Loucy (cell line): ENCODE measurements around the gene TCL1B.

ENCODE experiments used
- H2AFZ ChIP-seq: fragments of 200-600 bp; sonication (generic); 2 replicates; pipeline ENCODE4 v1.6.0; 2016; ENCODE audit warnings: antibody characterized with exemption, mild to moderate bottlenecking, low read length, moderate library complexity
- H3F3A ChIP-seq: fragments of 200-600 bp; 2 replicates; pipeline ENCODE4 v1.6.0; 2016; ENCODE audit warnings: antibody characterized with exemption, low read depth, mild to moderate bottlenecking
- H3K27me3 ChIP-seq: fragments of 200-600 bp; sonication (generic); 2 replicates; pipeline ENCODE4 v1.6.1; 2014; ENCODE audit warnings: low read length, mild to moderate bottlenecking; ENCODE audit not compliant: insufficient read depth, poor library complexity, severe bottlenecking
- H3K36me3 ChIP-seq: fragments of 200-600 bp; sonication (generic); 2 replicates; pipeline ENCODE4 v1.6.1; 2016; ENCODE audit warnings: low read length; ENCODE audit not compliant: insufficient read depth
- H3K4me1 ChIP-seq: fragments of 200-600 bp; sonication (generic); 2 replicates; pipeline ENCODE4 v1.5.1; 2014; ENCODE audit warnings: low read length, mild to moderate bottlenecking; ENCODE audit not compliant: insufficient read depth, poor library complexity, severe bottlenecking
- H3K4me2 ChIP-seq: fragments of 200-600 bp; sonication (generic); 2 replicates; pipeline ENCODE4 v1.6.0; 2014; ENCODE audit warnings: antibody characterized with exemption, low read length, low read depth, mild to moderate bottlenecking; ENCODE audit not compliant: poor library complexity, severe bottlenecking
- H3K4me3 ChIP-seq: fragments of 200-600 bp; sonication (generic); 2 replicates; pipeline ENCODE4 v1.5.1; 2014; ENCODE audit warnings: low read length, mild to moderate bottlenecking, mixed read lengths; ENCODE audit not compliant: poor library complexity, severe bottlenecking
- H3K79me2 ChIP-seq: fragments of 200-600 bp; sonication (generic); 2 replicates; pipeline ENCODE4 v1.6.1; 2014; ENCODE audit warnings: low read length; ENCODE audit not compliant: insufficient read depth
- H3K9ac ChIP-seq: fragments of 200-600 bp; sonication (generic); 2 replicates; pipeline ENCODE4 v1.6.0; 2014; ENCODE audit warnings: mild to moderate bottlenecking, low read depth, low read length, moderate library complexity; ENCODE audit not compliant: poor library complexity, severe bottlenecking
- H3K9me2 ChIP-seq: fragments of 200-600 bp; sonication (generic); replicated peaks from 2 replicates; pipeline ENCODE4 v1.6.1; 2016; ENCODE audit warnings: low read depth, low read length, mixed read lengths
- H3K9me3 ChIP-seq: fragments of 200-600 bp; sonication (generic); 2 replicates; pipeline ENCODE4 v1.6.1; 2014; ENCODE audit warnings: mild to moderate bottlenecking, antibody characterized with exemption, low read length, low read depth; ENCODE audit not compliant: insufficient read depth
- H4K20me1 ChIP-seq: fragments of 200-600 bp; sonication (generic); 2 replicates; pipeline ENCODE4 v1.6.0; 2014; ENCODE audit warnings: antibody characterized with exemption, low read length, mild to moderate bottlenecking; ENCODE audit not compliant: insufficient read depth, poor library complexity, severe bottlenecking
- CTCF ChIP-seq: fragments of 200-600 bp; sonication (generic); conservative IDR thresholded peaks from 2 replicates; pipeline ENCODE4 v1.5.1; 2014; ENCODE audit warnings: mild to moderate bottlenecking, antibody characterized with exemption, low read length
- EZH2phosphoT487 ChIP-seq: fragments of 200-600 bp; IDR thresholded peaks from 2 replicates; pipeline ENCODE4 v1.6.1; 2018; ENCODE audit warnings: antibody characterized with exemption, mild to moderate bottlenecking, moderate library complexity, borderline replicate concordance

TCL1B gene

GRCh38 chr14:95713596-95714371 is 27.6 kb downstream of the TCL1B start, which contains the start of gene TCL1A:
TCL1A (minus strand) TSS chr14:95714125; CDS start chr14:95714066, 59 bp downstream.
- no peaks in the 10 kb centered on the region for H3K36me3 ChIP-seq
- no peak within 1 kb of the TSS for H2AFZ ChIP-seq
- H4K20me1 ChIP-seq, result no peaks in the 10 kb centered on the region
- H3F3A ChIP-seq, result no peaks in the 10 kb centered on the region
- TF ChIP-seq CTCF (no peak), EZH2phosphoT487 (no peak)
- no peaks in the 10 kb centered on the region for H3K79me2 ChIP-seq
- H3K4me1 ChIP-seq, result no peaks in the 10 kb centered on the region
- H3K9ac ChIP-seq, result no peak within 1 kb of the TSS
- H3K4me2 ChIP-seq, result no peak within 1 kb of the TSS
- H3K27me3 ChIP-seq, result no peaks in the 10 kb centered on the region
- H3K9me3 ChIP-seq, result no peaks in the 10 kb centered on the region
- no peaks in the 10 kb centered on the region for H3K9me2 ChIP-seq
- H3K4me3 ChIP-seq, result no peak within 1 kb of the TSS

- Histone ChIP-seq H3K4me1 (peaks cover 13% of the 10 kb centered on the region), H3K27me3 (no peaks in the 10 kb centered on the region), H3K9me2 (no peaks in the 10 kb centered on the region), H3K9ac (no peak overlapping the region), H3K4me2 (no peak overlapping the region), H2AFZ (no peak overlapping the region), H4K20me1 (no peaks in the 10 kb centered on the region), H3F3A (no peaks in the 10 kb centered on the region), H3K36me3 (no peaks in the 10 kb centered on the region), H3K4me3 (no peak overlapping the region), H3K79me2 (no peaks in the 10 kb centered on the region), H3K9me3 (no peaks in the 10 kb centered on the region)
- TF ChIP-seq EZH2phosphoT487 (no peak), CTCF (no peak)
Observed at GRCh38 chr14:95722525-95723190, 36.4 kb downstream of the TCL1B start.

GRCh38 chr14:95725685-95726336 is 39.6 kb downstream of the TCL1B start:
- H3K9me3 ChIP-seq, result no peaks in the 10 kb centered on the region
- H3K9ac ChIP-seq, result no peak overlapping the region
- TF ChIP-seq EZH2phosphoT487 (no peak), CTCF (no peak)
- H4K20me1 ChIP-seq, result no peaks in the 10 kb centered on the region
- no peaks in the 10 kb centered on the region for H3K9me2 ChIP-seq
- H3K4me2 ChIP-seq, result no peak overlapping the region
- no peak overlapping the region for H3K4me3 ChIP-seq
- peak overlapping the region; percentile 72 for H2AFZ ChIP-seq
- peaks cover 40% of the 10 kb centered on the region for H3K4me1 ChIP-seq
- no peaks in the 10 kb centered on the region for H3K79me2 ChIP-seq
- no peaks in the 10 kb centered on the region for H3F3A ChIP-seq
- H3K36me3 ChIP-seq, result no peaks in the 10 kb centered on the region
- H3K27me3 ChIP-seq, result no peaks in the 10 kb centered on the region
